PFSK-1 (cell line): ENCODE results near the gene MUC2.

Experiments used
- FOXP2 ChIP-seq: optimal IDR thresholded peaks from 2 replicates; pipeline ENCODE3; 2011; ENCODE audit warnings: borderline replicate concordance, control low read depth, inconsistent platforms; ENCODE audit not compliant: insufficient read depth; ENCODE audit errors: extremely low read length, extremely low read depth
- POLR2AphosphoS5 ChIP-seq: IDR thresholded peaks from 2 replicates; pipeline ENCODE4 v1.6.1; 2012; ENCODE audit warnings: low read depth, mild to moderate bottlenecking, control low read depth, low read length, moderate library complexity
- SIN3A ChIP-seq: IDR thresholded peaks from 2 replicates; pipeline ENCODE4 v1.6.1; 2012; ENCODE audit warnings: mild to moderate bottlenecking, low read length, moderate library complexity, borderline replicate concordance; ENCODE audit not compliant: insufficient read depth
- TAF1 ChIP-seq: IDR thresholded peaks from 2 replicates; pipeline ENCODE4 v1.6.1; 2012; ENCODE audit warnings: low read length, control low read depth, borderline replicate concordance; ENCODE audit not compliant: insufficient read depth
- TF ChIP-seq, protein P1 (sequence below), 2 experiments: IDR thresholded peaks; 2 replicates each; pipeline versions ENCODE4 v1.6.1 to v1.8.0; 2011 to 2012; ENCODE audit warnings: low read depth in 2 of 2, low read length in 2 of 2, control low read depth in 1 of 2, inconsistent platforms in 1 of 2, mild to moderate bottlenecking in 1 of 2, moderate library complexity in 1 of 2; ENCODE audit not compliant: insufficient read depth in 1 of 2

Gene MUC2

DNA sequence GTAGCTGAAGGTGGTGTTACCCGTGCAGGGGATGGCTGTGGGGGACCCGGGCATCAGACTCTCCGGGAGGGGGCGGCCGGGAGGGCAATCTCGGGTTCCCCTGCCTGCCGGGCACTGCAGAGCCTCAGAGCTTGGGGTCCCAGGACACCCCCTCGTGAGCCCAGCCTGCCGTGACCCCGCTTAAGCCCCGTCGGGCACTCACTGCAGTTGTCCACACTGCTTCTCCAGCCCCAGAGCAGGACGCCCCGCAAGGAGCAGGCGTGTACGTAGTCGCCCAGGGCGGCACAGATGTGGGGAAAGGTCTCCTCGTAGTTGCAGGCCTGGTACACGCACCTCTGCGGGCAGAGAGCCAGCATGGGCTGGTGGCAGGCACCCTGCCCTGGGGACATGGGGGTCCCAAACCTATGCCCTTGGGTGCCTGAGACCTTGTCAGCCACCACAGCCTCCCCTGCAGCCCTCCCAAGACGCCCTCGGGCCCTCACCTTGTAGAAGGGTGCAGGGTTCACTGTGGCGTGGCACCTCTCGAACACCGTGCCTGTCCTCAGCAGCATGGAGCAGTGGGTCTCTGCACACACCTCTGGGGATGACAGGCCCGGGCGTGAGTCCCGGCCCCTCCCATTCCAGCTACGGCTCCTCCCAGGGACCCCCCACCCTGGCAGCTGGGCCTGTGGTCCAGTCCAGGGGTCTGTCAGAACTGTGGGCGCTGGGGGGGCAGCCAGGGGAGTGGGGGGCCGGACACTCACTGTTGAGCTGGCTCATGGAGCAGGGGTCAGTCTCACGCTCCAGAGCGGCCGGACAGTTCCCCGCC lies 47.0 kb upstream of the MUC2 start:
- TF ChIP-seq TAF1 (no peak), FOXP2 (no peak), POLR2AphosphoS5 (no peak), SIN3A (no peak)
- TF ChIP-seq, protein P1, sequence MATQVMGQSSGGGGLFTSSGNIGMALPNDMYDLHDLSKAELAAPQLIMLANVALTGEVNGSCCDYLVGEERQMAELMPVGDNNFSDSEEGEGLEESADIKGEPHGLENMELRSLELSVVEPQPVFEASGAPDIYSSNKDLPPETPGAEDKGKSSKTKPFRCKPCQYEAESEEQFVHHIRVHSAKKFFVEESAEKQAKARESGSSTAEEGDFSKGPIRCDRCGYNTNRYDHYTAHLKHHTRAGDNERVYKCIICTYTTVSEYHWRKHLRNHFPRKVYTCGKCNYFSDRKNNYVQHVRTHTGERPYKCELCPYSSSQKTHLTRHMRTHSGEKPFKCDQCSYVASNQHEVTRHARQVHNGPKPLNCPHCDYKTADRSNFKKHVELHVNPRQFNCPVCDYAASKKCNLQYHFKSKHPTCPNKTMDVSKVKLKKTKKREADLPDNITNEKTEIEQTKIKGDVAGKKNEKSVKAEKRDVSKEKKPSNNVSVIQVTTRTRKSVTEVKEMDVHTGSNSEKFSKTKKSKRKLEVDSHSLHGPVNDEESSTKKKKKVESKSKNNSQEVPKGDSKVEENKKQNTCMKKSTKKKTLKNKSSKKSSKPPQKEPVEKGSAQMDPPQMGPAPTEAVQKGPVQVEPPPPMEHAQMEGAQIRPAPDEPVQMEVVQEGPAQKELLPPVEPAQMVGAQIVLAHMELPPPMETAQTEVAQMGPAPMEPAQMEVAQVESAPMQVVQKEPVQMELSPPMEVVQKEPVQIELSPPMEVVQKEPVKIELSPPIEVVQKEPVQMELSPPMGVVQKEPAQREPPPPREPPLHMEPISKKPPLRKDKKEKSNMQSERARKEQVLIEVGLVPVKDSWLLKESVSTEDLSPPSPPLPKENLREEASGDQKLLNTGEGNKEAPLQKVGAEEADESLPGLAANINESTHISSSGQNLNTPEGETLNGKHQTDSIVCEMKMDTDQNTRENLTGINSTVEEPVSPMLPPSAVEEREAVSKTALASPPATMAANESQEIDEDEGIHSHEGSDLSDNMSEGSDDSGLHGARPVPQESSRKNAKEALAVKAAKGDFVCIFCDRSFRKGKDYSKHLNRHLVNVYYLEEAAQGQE (IDR thresholded peaks at IDR 0.05; ENCODE audit: insufficient read depth in 1 of 2, low read depth in 2 of 2, low read length in 2 of 2) = no peak

DNA sequence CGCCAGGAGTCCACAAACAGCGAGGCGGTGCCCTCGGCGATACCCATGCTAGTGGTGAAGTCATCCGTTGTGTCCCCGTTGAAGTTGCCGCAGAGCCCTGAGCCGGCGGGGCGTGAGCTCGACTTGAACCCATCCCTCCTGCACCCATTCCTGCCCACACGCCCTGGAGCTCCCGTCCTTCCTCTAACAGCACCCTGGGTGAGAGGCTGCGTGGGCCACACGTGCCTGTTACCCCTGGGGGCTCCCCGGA lies 46.5 kb upstream of the MUC2 start:
- no peak for TF ChIP-seq TAF1
- TF ChIP-seq SIN3A = no peak
- TF ChIP-seq POLR2AphosphoS5 = no peak
- TF ChIP-seq FOXP2 = no peak
- TF ChIP-seq, protein P1 (IDR thresholded peaks at IDR 0.05; ENCODE audit: insufficient read depth in 1 of 2, low read depth in 2 of 2, low read length in 2 of 2) = no peak

DNA sequence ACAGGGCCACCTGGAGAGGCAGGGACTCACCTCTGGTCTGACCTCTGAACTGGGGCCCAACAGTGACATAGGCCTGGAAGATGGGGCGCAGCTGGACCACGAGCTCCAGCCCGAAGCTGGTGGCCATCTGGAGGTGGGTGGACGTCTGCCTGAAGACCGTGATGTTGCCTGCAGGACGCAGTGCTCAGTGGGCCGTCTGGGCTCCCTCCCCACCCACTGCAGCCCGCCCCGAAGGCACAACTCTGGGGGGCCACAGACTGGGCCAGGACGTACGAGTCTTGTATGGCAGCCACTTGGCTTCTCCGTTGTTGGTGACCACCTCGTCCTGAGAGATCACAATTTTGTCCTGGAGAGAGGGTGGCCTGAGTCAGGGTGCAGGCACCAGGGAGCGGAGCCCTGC lies 46.1 kb upstream of the MUC2 start:
- TF ChIP-seq SIN3A = no peak
- TF ChIP-seq FOXP2 = no peak
- TF ChIP-seq, protein P1 (IDR thresholded peaks at IDR 0.05; ENCODE audit: insufficient read depth in 1 of 2, low read depth in 2 of 2, low read length in 2 of 2) = no peak
- TF ChIP-seq TAF1 = no peak
- no peak for TF ChIP-seq POLR2AphosphoS5

DNA sequence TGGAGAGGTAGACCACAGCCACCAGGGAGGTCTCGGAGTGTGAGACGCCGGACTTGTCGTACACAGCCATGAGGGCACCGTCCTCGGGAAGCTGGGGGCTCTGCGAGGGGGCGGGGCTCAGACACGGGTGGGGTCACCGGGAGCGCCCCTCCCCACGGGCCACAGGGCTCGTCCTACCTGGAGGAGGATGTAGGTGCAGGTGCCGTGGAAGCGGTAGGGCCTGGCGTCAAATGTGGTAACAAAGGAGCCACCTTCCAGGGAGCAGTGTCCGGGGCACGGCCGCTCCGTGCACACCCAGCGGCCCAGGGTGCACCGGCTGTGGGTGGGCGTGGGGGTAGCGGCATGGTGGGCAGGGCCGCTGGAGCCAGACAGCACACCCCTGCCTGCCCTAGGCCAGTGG lies 45.6 kb upstream of the MUC2 start:
- TF ChIP-seq SIN3A = no peak
- no peak for TF ChIP-seq FOXP2
- TF ChIP-seq, protein P1 (IDR thresholded peaks at IDR 0.05; ENCODE audit: insufficient read depth in 1 of 2, low read depth in 2 of 2, low read length in 2 of 2) = no peak
- TF ChIP-seq TAF1 = no peak
- TF ChIP-seq POLR2AphosphoS5 = no peak

DNA sequence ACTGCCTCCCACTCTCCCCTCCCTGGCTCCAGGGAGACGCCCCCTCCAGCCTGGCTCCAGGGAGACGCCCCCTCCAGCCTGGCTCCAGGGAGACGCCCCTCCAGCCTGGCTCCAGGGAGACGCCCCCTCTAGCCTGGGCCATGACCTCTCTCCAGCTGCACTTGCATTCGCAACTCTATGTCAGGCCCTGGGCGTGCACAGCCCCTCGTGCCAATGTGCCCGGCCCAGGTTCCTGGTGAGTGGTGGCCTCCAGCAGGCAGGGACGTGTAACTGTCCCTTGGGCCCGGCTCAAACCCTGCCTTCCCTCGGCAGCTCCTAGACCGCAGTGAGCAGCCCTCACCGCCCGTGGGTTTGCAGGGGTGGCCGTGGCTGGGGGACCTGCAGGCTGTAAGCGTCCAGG lies 45.0 kb upstream of the MUC2 start:
- TF ChIP-seq POLR2AphosphoS5 = no peak
- TF ChIP-seq, protein P1 (IDR thresholded peaks at IDR 0.05; ENCODE audit: insufficient read depth in 1 of 2, low read depth in 2 of 2, low read length in 2 of 2) = no peak
